ENCODE measurements around the gene ZNF622.

DNA sequence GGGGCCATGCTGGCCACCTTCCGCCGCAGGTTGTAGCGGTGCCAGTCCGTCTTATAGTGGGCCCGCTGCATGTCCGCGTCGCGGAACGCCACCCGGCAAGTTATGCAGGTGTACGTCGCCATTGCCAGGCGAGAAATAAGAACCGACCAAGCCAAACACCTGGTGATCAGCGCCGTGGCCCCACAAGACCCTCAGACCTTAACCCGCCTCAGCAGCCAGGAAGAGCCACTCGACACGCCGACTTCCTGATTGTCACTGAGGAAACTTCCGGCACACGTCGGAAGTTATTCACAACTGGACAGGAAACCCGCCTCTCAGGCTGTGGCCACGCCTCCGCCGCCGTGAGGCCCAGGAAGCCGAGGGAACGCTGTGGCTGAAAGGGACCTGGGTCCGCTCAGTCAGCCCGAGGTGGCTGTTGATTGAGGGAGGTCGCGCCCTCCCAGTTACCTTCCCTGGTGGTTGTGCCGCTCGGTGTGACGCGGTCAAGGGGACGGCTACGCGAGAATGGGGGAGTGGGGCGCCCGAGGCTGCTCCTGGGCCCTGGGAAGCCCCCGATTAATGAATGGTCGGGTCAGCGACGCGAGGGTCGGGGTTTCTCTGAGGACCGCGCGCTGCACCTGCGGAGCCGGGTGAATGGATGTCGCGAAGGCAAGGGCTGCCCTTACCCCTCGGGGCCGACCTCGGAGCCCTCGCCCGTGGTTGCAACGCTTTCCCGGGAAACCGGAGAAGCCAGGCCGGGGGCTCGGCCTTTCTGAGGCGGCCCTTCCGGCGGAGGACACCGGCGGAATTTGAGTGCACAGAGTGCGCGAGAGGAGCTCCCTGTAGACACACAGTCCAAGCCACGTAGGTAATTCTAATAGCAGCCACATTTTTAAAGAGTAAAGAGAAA lies at the start of gene ZNF622:
- TF ChIP-seq, protein P1, sequence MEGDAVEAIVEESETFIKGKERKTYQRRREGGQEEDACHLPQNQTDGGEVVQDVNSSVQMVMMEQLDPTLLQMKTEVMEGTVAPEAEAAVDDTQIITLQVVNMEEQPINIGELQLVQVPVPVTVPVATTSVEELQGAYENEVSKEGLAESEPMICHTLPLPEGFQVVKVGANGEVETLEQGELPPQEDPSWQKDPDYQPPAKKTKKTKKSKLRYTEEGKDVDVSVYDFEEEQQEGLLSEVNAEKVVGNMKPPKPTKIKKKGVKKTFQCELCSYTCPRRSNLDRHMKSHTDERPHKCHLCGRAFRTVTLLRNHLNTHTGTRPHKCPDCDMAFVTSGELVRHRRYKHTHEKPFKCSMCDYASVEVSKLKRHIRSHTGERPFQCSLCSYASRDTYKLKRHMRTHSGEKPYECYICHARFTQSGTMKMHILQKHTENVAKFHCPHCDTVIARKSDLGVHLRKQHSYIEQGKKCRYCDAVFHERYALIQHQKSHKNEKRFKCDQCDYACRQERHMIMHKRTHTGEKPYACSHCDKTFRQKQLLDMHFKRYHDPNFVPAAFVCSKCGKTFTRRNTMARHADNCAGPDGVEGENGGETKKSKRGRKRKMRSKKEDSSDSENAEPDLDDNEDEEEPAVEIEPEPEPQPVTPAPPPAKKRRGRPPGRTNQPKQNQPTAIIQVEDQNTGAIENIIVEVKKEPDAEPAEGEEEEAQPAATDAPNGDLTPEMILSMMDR (IDR thresholded peaks at IDR 0.05), result no peak
- TF ChIP-seq POLR2A (IDR thresholded peaks at IDR 0.05), result peak; percentile 66
